Activated CD4-positive, alpha-beta T cell treated with anti-CD3 and anti-CD28 coated beads for 36 hours (primary cell): ENCODE results near the gene RPEL1. TPM values are rescaled to one million over a fixed set of nuclear protein-coding genes. Genes with fewer than 3 reads are reported as not detected.
A peak's percentile ranks its signal among the peaks of the same experiment; 100 is the strongest.
"Not testable (repeated sequence)": the region's sequence is repeated elsewhere in the genome, so short reads cannot be mapped to it uniquely, and the experiment has no call there.

Experiments used
- ATAC-seq: fragments of 200-7000 bp; cut with Tn5 transposase; one replicate; pipeline ENCODE4 v1.10.0; 2021; ENCODE audit warnings: mild to moderate bottlenecking, moderate library complexity
- CTCF ChIA-PET: fragments of 350-600 bp; sonication (Branson Sonifier 250); formaldehyde crosslinking; loops from one replicate; lab custom pipeline; 2021; ENCODE audit warnings: antibody characterized with exemption; lab: Charles Lee
- POLR2A ChIA-PET: fragments of 350-600 bp; sonication (Branson Sonifier 250); formaldehyde crosslinking; loops from one replicate; lab custom pipeline; 2021; ENCODE audit warnings: antibody characterized with exemption, inconsistent platforms; lab: Charles Lee
- DNase-seq: peaks from one replicate; pipeline ENCODE4 v3.0.0-alpha.2; 2020
- H3K27ac Mint-ChIP-seq: one replicate; pipeline ENCODE4 v1.8.0; 2021; ENCODE audit warnings: mixed read lengths
- H3K27me3 Mint-ChIP-seq: one replicate; pipeline ENCODE4 v1.8.0; 2021; ENCODE audit warnings: mixed read lengths
- H3K36me3 Mint-ChIP-seq: one replicate; pipeline ENCODE4 v1.8.0; 2021; ENCODE audit warnings: low read depth, mixed read lengths
- H3K4me1 Mint-ChIP-seq: one replicate; pipeline ENCODE4 v1.8.0; 2021; ENCODE audit warnings: mixed read lengths
- H3K4me3 Mint-ChIP-seq: one replicate; pipeline ENCODE4 v1.8.0; 2021; ENCODE audit warnings: mild to moderate bottlenecking, moderate library complexity, mixed read lengths
- H3K9me3 Mint-ChIP-seq: one replicate; pipeline ENCODE4 v1.8.0; 2021; ENCODE audit warnings: low read depth, mixed read lengths
- intact Hi-C, 2 experiments: fragments of 100-400 bp; cut with DNase I in 1 of 2; cut with micrococcal nuclease in 1 of 2; formaldehyde crosslinking; loops; one replicate each; pipeline versions ENCODE4 v1.14.2 to v1.15.1; 2022 to 2024; cut with DNase I, micrococcal nuclease
- total RNA-seq, 2 experiments: library from RNA; stranded (reverse); gene quantifications; one replicate each; pipeline ENCODE4 v1.2.3, GENCODE V29; 2021

The RPEL1 gene
- total RNA-seq, 2 experiments from 2014 or later = not detected

- CTCF ChIA-PET = no interaction called here
- ATAC-seq (no peak), DNase-seq (no peak)
- no peak overlapping the region for H3K27ac Mint-ChIP-seq
- no peaks in the 10 kb centered on the region for H3K9me3 Mint-ChIP-seq
- H3K4me3 Mint-ChIP-seq = no peak overlapping the region
- intact Hi-C loops = no loop called here
- POLR2A ChIA-PET = no interaction called here
- peaks cover 1% of the 10 kb centered on the region for H3K27me3 Mint-ChIP-seq
- peaks cover 6% of the 10 kb centered on the region for H3K4me1 Mint-ChIP-seq
- H3K36me3 Mint-ChIP-seq = no peaks in the 10 kb centered on the region
Observed at GRCh38 chr10:103235775-103236174, 9.9 kb upstream of the RPEL1 start.

DNA sequence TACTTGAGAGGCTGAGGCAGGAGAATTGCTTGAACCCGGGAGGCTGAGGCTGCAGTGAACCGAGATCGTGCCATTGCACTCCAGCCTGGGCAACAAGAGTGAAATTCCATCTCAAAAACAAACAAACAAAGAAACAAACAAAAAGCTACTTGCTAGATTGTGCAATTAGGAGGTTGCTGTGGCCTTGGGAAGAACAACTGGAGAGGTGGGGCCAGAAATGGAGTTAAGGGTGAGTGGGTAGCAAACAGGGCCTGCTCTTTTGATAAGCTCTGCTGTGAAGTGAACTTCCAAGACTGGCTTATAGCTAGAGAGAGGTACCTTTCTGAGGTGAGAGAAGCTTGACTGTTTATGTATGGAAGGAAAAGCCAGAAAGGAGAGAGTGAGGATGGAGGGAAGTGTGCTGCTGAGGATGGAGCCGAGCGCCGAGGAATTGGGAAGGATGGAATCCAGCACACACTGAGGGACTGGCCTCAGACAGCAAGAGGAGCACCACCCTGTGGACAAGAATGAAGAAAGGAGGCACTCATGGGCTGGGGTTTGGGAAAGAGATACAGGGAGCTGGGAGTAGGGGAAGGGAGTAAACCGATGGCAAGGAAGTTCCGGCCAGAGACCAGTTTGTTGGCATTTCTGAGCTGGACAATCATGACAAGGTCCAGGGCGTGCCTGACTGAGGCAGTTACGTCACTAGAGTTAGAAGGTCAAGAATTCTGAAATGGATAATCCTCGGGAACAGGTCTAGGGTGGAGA is 7.0 kb upstream of the RPEL1 start:
- intact Hi-C loops = no loop called here
- H3K36me3 Mint-ChIP-seq = no peaks in the 10 kb centered on the region
- H3K4me1 Mint-ChIP-seq = peaks cover 12% of the 10 kb centered on the region
- no peak for ATAC-seq
- ChIA-PET CTCF (interaction anchor here (0.7 to 1.7 kb wide), 7 partner anchors 10 to 240 kb away, joined by 3 to 5 read pairs (median 3); partner anchors contain the start of gene NT5C2), POLR2A (no interaction called here)
- no peaks in the 10 kb centered on the region for H3K27me3 Mint-ChIP-seq
- no peak overlapping the region for H3K4me3 Mint-ChIP-seq
- DNase-seq = no peak
- H3K27ac Mint-ChIP-seq = no peak overlapping the region
- H3K9me3 Mint-ChIP-seq = no peaks in the 10 kb centered on the region

DNA sequence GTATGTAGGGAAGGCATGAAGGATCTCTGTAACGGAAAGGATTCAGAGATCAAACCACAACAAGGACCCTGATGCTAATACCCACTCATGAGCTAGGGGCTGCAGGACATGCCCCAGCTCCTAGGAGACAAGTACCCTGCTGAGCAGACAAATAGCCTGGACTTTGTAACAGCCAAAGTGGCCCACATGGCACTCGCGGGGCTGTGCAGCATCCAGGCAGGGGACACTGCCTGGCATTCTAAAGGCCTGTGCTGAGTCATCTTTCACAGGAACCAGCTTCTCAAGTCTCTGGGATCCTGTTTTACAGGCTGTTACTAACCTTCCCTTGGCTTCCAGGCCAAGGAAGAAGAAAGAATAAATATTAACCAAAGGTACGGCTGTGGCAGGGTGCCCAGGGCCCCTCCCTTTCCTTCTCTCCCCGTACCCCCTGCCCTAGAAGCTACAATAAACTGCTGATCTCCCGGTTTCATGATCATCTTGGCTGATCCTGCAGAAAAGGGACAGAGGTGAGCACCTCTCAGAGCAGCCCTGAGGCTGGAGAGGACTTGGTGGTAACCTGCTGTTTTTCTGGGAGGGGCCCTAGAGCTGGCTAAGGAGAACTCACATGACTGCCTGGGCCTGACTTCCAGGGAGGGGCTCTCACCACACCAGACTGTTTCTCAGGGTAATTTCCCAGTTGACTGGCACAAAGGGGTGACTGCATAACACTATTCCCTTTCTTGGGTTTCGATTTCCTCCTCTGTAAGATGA is 4.2 kb upstream of the RPEL1 start:
- DNase-seq (peak; percentile 25), ATAC-seq (peak; percentile 73)
- Mint-ChIP-seq H3K4me3 (no peak overlapping the region), H3K27ac (peak overlapping the region; percentile 55), H3K36me3 (no peaks in the 10 kb centered on the region), H3K9me3 (no peaks in the 10 kb centered on the region), H3K27me3 (peaks cover 2% of the 10 kb centered on the region), H3K4me1 (peaks cover 12% of the 10 kb centered on the region)
- intact Hi-C loops = loop anchor here (5.0 kb wide), 2 partner anchors 129 to 159 kb away; no protein-coding TSS in a partner anchor
- ChIA-PET CTCF (interaction anchor here (0.6 to 2.0 kb wide), 7 partner anchors 55 to 327 kb away, joined by 3 to 8 read pairs (median 4); partner anchors contain the start of gene CNNM2), POLR2A (interaction anchor here (0.6 kb wide), 1 partner anchor 417 kb away, joined by 3 read pairs; no protein-coding TSS in a partner anchor)

- ChIA-PET POLR2A (no interaction called here), CTCF (interaction anchor here (0.6 to 3.7 kb wide), 47 partner anchors 10 to 1528 kb away, joined by 3 to 21 read pairs (median 4); partner anchors contain the start of genes CNNM2, CYP17A1, INA and NT5C2)
- Mint-ChIP-seq H3K4me3 (no peak overlapping the region), H3K36me3 (no peaks in the 10 kb centered on the region), H3K27me3 (peaks cover 2% of the 10 kb centered on the region), H3K27ac (no peak overlapping the region), H3K9me3 (no peaks in the 10 kb centered on the region), H3K4me1 (peaks cover 12% of the 10 kb centered on the region)
- DNase-seq (peak; percentile 80), ATAC-seq (peak; percentile 81)
- intact Hi-C loops = loop anchor here (1.0 to 5.0 kb wide), 7 partner anchors 52 to 410 kb away; partner anchors contain the start of gene NT5C2 (in 1 of the 2)
Observed at GRCh38 chr10:103244666-103245271, 918 bp upstream of the RPEL1 start.

DNA sequence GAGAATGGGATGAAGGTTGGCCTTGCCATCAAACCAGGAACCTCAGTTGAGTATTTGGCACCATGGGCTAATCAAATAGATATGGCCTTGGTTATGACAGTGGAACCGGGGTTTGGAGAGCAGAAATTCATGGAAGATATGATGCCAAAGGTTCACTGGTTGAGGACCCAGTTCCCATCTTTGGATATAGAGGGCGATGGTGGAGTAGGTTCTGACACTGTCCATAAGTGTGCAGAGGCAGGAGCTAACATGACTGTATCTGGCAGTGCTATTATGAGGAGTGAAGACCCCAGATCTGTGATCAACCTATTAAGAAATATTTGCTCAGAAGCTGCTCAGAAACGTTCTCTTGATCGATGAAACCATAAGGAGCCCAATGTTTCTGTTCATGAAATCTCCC is 637 bp downstream of the RPEL1 start:
- H3K4me3 Mint-ChIP-seq = no peak overlapping the region
- H3K4me1 Mint-ChIP-seq = peaks cover 6% of the 10 kb centered on the region
- ATAC-seq = no peak

DNA sequence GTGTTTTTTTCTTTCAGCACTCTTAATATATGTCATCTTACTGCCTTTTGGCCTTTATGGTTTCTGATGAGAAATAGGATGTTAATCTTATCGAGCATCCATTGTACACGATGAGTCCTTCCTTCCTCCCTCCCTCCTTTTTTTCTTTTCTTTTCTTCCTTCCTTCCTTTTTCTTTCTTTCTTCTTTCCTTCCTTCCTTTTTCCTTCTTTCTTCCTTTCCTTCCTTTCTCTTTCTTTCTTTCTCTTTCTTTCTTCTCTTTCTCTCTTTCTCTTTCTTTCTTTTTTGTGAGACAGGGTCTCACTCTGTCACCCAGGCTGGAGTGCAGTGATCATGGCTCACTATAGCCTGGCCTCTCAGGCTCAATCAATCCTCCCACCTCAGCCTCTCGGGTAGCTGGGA is 8.4 kb downstream of the RPEL1 start:
- POLR2A ChIA-PET = no interaction called here
- H3K9me3 Mint-ChIP-seq = peaks cover 3% of the 10 kb centered on the region
- H3K27me3 Mint-ChIP-seq = peaks cover 2% of the 10 kb centered on the region
- no peaks in the 10 kb centered on the region for H3K36me3 Mint-ChIP-seq
- H3K4me3 Mint-ChIP-seq = no peak overlapping the region
- intact Hi-C loops = no loop called here
- CTCF ChIA-PET = interaction anchor here (2.0 kb wide), 1 partner anchor 10 kb away, joined by 7 read pairs; no protein-coding TSS in a partner anchor
- H3K27ac Mint-ChIP-seq = no peak overlapping the region
- ATAC-seq = no peak
- no peak for DNase-seq
- peaks cover 5% of the 10 kb centered on the region for H3K4me1 Mint-ChIP-seq

More for the DNA sequence above, 637 bp downstream of the RPEL1 start:
- Mint-ChIP-seq H3K9me3 (peaks cover 2% of the 10 kb centered on the region), H3K36me3 (no peaks in the 10 kb centered on the region), H3K27me3 (peaks cover 2% of the 10 kb centered on the region), H3K27ac (no peak overlapping the region)
- ChIA-PET CTCF (interaction anchor here (1.1 to 1.5 kb wide), 3 partner anchors 18 to 329 kb away, joined by 4 to 8 read pairs (median 4); partner anchors contain the start of gene CNNM2), POLR2A (no interaction called here)
- DNase-seq = no peak
- intact Hi-C loops = no loop called here

DNA sequence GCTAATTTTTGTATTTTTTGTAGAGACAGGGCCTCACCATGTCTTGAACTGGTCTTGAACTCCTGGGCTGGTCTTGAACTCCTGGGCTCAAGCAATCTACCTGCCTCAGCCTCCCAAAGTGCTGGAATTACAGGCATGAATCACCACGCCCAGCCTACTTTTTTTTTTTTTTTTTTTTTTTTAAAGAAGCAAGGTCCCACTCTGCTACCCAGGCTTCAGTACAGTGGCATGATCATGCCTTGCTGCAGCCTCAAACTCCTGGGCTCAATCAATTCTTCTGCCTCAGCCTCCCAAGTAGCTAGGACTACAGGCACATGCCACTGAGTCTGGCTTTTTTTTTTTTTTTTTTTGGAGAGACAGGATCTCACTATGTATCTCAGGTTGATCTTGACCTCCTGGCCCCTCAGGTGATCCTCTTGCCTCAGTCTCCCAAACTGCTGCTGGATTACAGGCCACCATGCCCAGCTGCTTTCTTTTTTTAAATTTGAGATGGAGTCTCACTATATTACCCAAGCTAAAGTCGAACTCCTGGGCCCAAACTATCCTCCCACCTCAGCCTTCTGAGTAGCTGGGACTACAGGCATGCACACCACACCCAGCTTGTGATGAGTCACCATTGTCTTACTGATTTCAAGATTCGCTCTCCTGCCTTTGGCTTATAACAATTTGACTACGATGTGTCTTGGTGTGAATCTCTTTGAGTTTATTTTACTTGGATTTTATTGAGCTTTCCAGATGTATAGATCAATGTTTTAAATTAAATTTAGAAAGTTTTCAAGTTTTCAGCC is 9.0 kb downstream of the RPEL1 start:
- Mint-ChIP-seq H3K36me3 (no peaks in the 10 kb centered on the region), H3K27me3 (peaks cover 2% of the 10 kb centered on the region), H3K9me3 (peaks cover 4% of the 10 kb centered on the region), H3K4me3 (no peak overlapping the region), H3K27ac (no peak overlapping the region), H3K4me1 (peaks cover 5% of the 10 kb centered on the region)
- peak; percentile 50 for DNase-seq
- peak; percentile 96 for ATAC-seq
- ChIA-PET POLR2A (no interaction called here), CTCF (interaction anchor here (0.6 to 2.0 kb wide), 3 partner anchors 10 to 252 kb away, joined by 3 to 7 read pairs (median 4); no protein-coding TSS in a partner anchor)
- intact Hi-C loops = no loop called here

GRCh38 chr10:103256613-103257012 is 10.9 kb downstream of the RPEL1 start:
- H3K36me3 Mint-ChIP-seq = peaks cover 3% of the 10 kb centered on the region
- intact Hi-C loops = no loop called here
- ChIA-PET CTCF (interaction anchor here (0.6 to 0.8 kb wide), 3 partner anchors 42 to 430 kb away, joined by 4 to 6 read pairs (median 4); no protein-coding TSS in a partner anchor), POLR2A (interaction anchor here (0.6 kb wide), 1 partner anchor 76 kb away, joined by 3 read pairs; no protein-coding TSS in a partner anchor)
- no peak overlapping the region for H3K27ac Mint-ChIP-seq
- peaks cover 9% of the 10 kb centered on the region for H3K9me3 Mint-ChIP-seq
- H3K4me3 Mint-ChIP-seq = no peak overlapping the region
- no peak for ATAC-seq
- DNase-seq = no peak
- peaks cover 5% of the 10 kb centered on the region for H3K27me3 Mint-ChIP-seq
- H3K4me1 Mint-ChIP-seq = peaks cover 5% of the 10 kb centered on the region

DNA sequence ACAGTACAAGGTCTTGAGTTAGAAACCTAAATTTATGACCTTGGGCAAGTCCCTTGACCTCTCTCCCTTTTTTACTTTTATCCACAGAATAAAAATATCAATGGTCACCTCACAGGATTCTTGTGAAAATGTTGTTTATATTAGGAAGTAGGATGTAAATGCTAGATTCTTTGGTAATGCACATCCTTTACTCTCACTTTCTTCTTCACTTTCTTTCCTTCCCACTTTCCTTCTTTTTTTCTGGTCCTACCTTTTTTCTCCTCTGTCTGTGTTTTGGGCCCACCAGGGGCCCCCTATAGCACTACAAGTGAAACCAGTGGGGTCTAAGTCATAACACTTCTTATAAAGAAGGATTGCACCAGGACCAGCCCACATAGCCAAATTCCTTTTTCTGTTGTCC is 12.1 kb downstream of the RPEL1 start:
- peaks cover 8% of the 10 kb centered on the region for H3K4me1 Mint-ChIP-seq
- no peak overlapping the region for H3K27ac Mint-ChIP-seq
- H3K36me3 Mint-ChIP-seq = peaks cover 3% of the 10 kb centered on the region
- H3K27me3 Mint-ChIP-seq = peaks cover 8% of the 10 kb centered on the region
- POLR2A ChIA-PET = no interaction called here
- CTCF ChIA-PET = no interaction called here
- DNase-seq = no peak
- intact Hi-C loops = no loop called here
- H3K4me3 Mint-ChIP-seq = no peak overlapping the region
- H3K9me3 Mint-ChIP-seq = peaks cover 9% of the 10 kb centered on the region
- ATAC-seq = no peak

- intact Hi-C loops, H3K4me3 Mint-ChIP-seq, H3K27ac Mint-ChIP-seq, CTCF ChIA-PET, DNase-seq, H3K9me3 Mint-ChIP-seq, ATAC-seq, H3K36me3 Mint-ChIP-seq, H3K4me1 Mint-ChIP-seq, POLR2A ChIA-PET: not testable (repeated sequence)
- H3K27me3 Mint-ChIP-seq = peaks cover 16% of the 10 kb centered on the region
Observed at GRCh38 chr10:103258928-103259327, 13.2 kb downstream of the RPEL1 start.
